22Rv1 (cell line): ENCODE results near the gene TBC1D2.

Experiments
- H3K27ac ChIP-seq: fragments of 450-650 bp; 2 replicates; pipeline ENCODE4 v1.5.1; 2017
- CTCF ChIP-seq: fragments of 450-650 bp; IDR thresholded peaks from 2 replicates; pipeline ENCODE4 v1.5.1; 2017; ENCODE audit warnings: mild to moderate bottlenecking
- ZFX ChIP-seq: fragments of 450-650 bp; IDR thresholded peaks from 2 replicates; pipeline ENCODE4 v1.6.1; 2017; ENCODE audit warnings: antibody characterized with exemption, borderline replicate concordance

Gene TBC1D2

GRCh38 chr9:98228392-98229089, 26.9 kb downstream of the TBC1D2 start:
- H3K27ac ChIP-seq: no peak overlapping the region
- TF ChIP-seq CTCF: no peak
- TF ChIP-seq ZFX: no peak

GRCh38 chr9:98227883-98228282, 27.6 kb downstream of the TBC1D2 start:
- TF ChIP-seq ZFX (no peak), CTCF (no peak)
- no peak overlapping the region for H3K27ac ChIP-seq

- H3K27ac ChIP-seq: no peak overlapping the region
- TF ChIP-seq ZFX: no peak
- no peak for TF ChIP-seq CTCF
These were observed 28.5 kb downstream of the TBC1D2 start for GRCh38 chr9:98226957-98227356.

GRCh38 chr9:98226516-98226915, 28.9 kb downstream of the TBC1D2 start:
- H3K27ac ChIP-seq: no peak overlapping the region
- TF ChIP-seq ZFX (no peak), CTCF (no peak)

GRCh38 chr9:98225015-98225442, 30.4 kb downstream of the TBC1D2 start:
- no peak overlapping the region for H3K27ac ChIP-seq
- TF ChIP-seq ZFX: no peak
- no peak for TF ChIP-seq CTCF

- no peak overlapping the region for H3K27ac ChIP-seq
- TF ChIP-seq CTCF (no peak), ZFX (no peak)
These were observed 32.4 kb downstream of the TBC1D2 start for GRCh38 chr9:98222885-98223691.

GRCh38 chr9:98220911-98221310, 34.5 kb downstream of the TBC1D2 start:
- no peak overlapping the region for H3K27ac ChIP-seq
- TF ChIP-seq ZFX (no peak), CTCF (no peak)
